Astrocyte (in vitro differentiated cells and primary cell): ENCODE data around the gene LPIN3. TPM values are rescaled to one million over a fixed set of nuclear protein-coding genes. Genes with fewer than 3 reads are reported as not detected.

ENCODE experiments used
- DNase-seq: peaks from one replicate; pipeline ENCODE4 v3.0.0-alpha.2; 2010; ENCODE audit warnings: low read depth
- FAIRE-seq: peaks from 2 replicates; lab custom pipeline; 2011; peaks lifted over from hg19 to GRCh38; lab: Jason Lieb, UNC
- H2AFZ ChIP-seq: 2 replicates; pipeline ENCODE4 v1.6.0; 2012; ENCODE audit warnings: low read depth, low read length, inconsistent platforms
- H3K27ac ChIP-seq: 2 replicates; pipeline ENCODE4 v1.5.1; 2011; ENCODE audit warnings: low read depth, low read length, inconsistent platforms
- H3K27me3 ChIP-seq: 2 replicates; pipeline ENCODE4 v1.6.0; 2011; ENCODE audit warnings: low read length, inconsistent platforms; ENCODE audit not compliant: insufficient read depth
- H3K36me3 ChIP-seq: 2 replicates; pipeline ENCODE4 v1.5.1; 2011; ENCODE audit warnings: low read length, inconsistent platforms; ENCODE audit not compliant: insufficient read depth
- H3K4me1 ChIP-seq: 2 replicates; pipeline ENCODE4 v1.5.1; 2011; ENCODE audit warnings: low read length, inconsistent platforms; ENCODE audit not compliant: insufficient read depth
- H3K4me2 ChIP-seq: 2 replicates; pipeline ENCODE4 v1.6.0; 2012; ENCODE audit warnings: low read length, inconsistent platforms
- H3K4me3 ChIP-seq: 2 replicates; pipeline ENCODE4 v1.5.1; 2011; ENCODE audit warnings: low read depth, mild to moderate bottlenecking, low read length, inconsistent platforms; ENCODE audit not compliant: insufficient read depth
- H3K79me2 ChIP-seq: 2 replicates; pipeline ENCODE4 v1.6.0; 2012; ENCODE audit warnings: mild to moderate bottlenecking, low read length, inconsistent platforms; ENCODE audit not compliant: insufficient read depth
- H3K9ac ChIP-seq: 2 replicates; pipeline ENCODE4 v1.6.0; 2012; ENCODE audit warnings: mild to moderate bottlenecking, low read length, inconsistent platforms
- H3K9me3 ChIP-seq: 2 replicates; pipeline ENCODE4 v1.5.1; 2012; ENCODE audit warnings: low read depth, mild to moderate bottlenecking, low read length, inconsistent platforms; ENCODE audit not compliant: insufficient read depth
- H4K20me1 ChIP-seq: 2 replicates; pipeline ENCODE4 v1.6.0; 2012; ENCODE audit warnings: low read length, inconsistent platforms; ENCODE audit not compliant: insufficient read depth
- H3K27ac Mint-ChIP-seq: one replicate; pipeline ENCODE4 v1.8.0; 2021; ENCODE audit warnings: mild to moderate bottlenecking, mixed read lengths; ENCODE audit not compliant: unreplicated experiment
- H3K27me3 Mint-ChIP-seq: one replicate; pipeline ENCODE4 v1.8.0; 2021; ENCODE audit warnings: low read depth, mixed read lengths; ENCODE audit not compliant: unreplicated experiment
- H3K36me3 Mint-ChIP-seq: one replicate; pipeline ENCODE4 v1.8.0; 2021; ENCODE audit warnings: low read depth, mixed read lengths; ENCODE audit not compliant: unreplicated experiment
- H3K4me1 Mint-ChIP-seq: one replicate; pipeline ENCODE4 v1.8.0; 2021; ENCODE audit warnings: low read depth, mixed read lengths; ENCODE audit not compliant: unreplicated experiment
- H3K4me3 Mint-ChIP-seq: one replicate; pipeline ENCODE4 v1.8.0; 2021; ENCODE audit warnings: mild to moderate bottlenecking, moderate library complexity, mixed read lengths; ENCODE audit not compliant: unreplicated experiment
- H3K9me3 Mint-ChIP-seq: one replicate; pipeline ENCODE4 v1.8.0; 2021; ENCODE audit warnings: mild to moderate bottlenecking, mixed read lengths; ENCODE audit not compliant: unreplicated experiment
- EZH2 ChIP-seq: IDR thresholded peaks from 2 replicates; pipeline ENCODE4 v1.6.1; 2012; ENCODE audit warnings: mild to moderate bottlenecking, low read length, inconsistent platforms; ENCODE audit not compliant: insufficient read depth
- total RNA-seq: library from RNA; stranded (reverse); gene quantifications from 2 replicates; pipeline ENCODE4 v1.2.1, GENCODE V29; 2021
- TF ChIP-seq, protein P1 (sequence below): IDR thresholded peaks from 2 replicates; pipeline ENCODE4 v1.5.1; 2011; ENCODE audit warnings: low read depth, mild to moderate bottlenecking, inconsistent platforms, low read length, moderate library complexity; ENCODE audit not compliant: insufficient read depth

LPIN3 gene
- total RNA-seq, 1 donor from 2014 or later, result 18.0 TPM

DNA sequence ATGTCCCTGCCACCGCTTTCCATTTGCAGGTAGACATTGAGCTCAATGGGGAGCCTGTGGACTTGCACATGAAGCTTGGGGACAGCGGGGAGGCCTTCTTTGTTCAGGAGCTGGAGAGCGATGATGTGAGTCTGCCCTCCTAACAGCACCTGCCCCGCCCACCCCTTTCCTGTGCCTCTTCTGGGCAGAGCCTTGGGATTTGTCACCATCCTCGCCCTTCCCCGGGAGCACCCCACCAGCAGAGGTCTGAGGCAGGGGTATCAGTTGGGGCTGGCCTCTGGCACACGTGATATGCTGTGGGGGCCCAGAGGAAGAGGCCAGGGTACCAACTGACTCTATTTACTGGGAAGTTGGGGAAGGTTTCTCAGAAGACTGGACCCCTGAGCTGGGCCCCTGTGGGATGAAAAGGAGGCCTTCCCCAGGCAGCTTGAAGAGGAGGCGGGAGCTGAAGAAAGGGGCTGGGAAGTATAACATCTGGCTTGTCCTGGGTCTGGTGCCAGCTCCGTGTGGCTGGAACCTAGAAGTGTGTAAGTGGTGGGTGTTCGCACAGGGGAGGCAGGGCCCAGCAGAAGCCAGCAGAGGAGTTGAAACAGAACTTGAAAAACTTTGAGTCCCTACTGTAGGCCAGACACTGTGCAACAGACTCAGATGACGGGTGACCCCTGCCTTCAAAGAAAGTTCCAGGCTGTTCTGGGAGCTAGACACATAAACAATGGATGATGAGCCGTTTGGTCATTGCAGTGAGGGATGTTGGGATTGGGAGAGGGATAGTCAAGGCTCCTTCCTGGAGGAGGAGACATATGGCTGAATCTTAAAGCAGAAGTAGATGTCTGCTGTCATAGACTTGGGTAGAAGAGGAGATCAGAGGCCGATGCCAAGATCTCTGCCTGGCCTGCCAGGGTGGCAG, 7.2 kb downstream of the LPIN3 start:
- H3K27ac Mint-ChIP-seq, result no peak overlapping the region
- H3K4me1 Mint-ChIP-seq, result no peaks in the 10 kb centered on the region
- Histone ChIP-seq H3K36me3 (no peaks in the 10 kb centered on the region), H3K27me3 (no peaks in the 10 kb centered on the region), H4K20me1 (no peaks in the 10 kb centered on the region), H3K4me1 (no peaks in the 10 kb centered on the region), H2AFZ (no peak overlapping the region), H3K79me2 (no peaks in the 10 kb centered on the region), H3K9me3 (no peaks in the 10 kb centered on the region), H3K4me2 (no peak overlapping the region), H3K4me3 (no peak overlapping the region), H3K27ac (no peak overlapping the region), H3K9ac (no peak overlapping the region)
- no peaks in the 10 kb centered on the region for H3K27me3 Mint-ChIP-seq
- DNase-seq, result no peak
- no peak for FAIRE-seq
- H3K36me3 Mint-ChIP-seq, result peaks cover 23% of the 10 kb centered on the region
- H3K9me3 Mint-ChIP-seq, result no peaks in the 10 kb centered on the region
- no peak overlapping the region for H3K4me3 Mint-ChIP-seq
- TF ChIP-seq, protein P1, sequence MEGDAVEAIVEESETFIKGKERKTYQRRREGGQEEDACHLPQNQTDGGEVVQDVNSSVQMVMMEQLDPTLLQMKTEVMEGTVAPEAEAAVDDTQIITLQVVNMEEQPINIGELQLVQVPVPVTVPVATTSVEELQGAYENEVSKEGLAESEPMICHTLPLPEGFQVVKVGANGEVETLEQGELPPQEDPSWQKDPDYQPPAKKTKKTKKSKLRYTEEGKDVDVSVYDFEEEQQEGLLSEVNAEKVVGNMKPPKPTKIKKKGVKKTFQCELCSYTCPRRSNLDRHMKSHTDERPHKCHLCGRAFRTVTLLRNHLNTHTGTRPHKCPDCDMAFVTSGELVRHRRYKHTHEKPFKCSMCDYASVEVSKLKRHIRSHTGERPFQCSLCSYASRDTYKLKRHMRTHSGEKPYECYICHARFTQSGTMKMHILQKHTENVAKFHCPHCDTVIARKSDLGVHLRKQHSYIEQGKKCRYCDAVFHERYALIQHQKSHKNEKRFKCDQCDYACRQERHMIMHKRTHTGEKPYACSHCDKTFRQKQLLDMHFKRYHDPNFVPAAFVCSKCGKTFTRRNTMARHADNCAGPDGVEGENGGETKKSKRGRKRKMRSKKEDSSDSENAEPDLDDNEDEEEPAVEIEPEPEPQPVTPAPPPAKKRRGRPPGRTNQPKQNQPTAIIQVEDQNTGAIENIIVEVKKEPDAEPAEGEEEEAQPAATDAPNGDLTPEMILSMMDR, result no peak
- TF ChIP-seq EZH2, result no peak

DNA sequence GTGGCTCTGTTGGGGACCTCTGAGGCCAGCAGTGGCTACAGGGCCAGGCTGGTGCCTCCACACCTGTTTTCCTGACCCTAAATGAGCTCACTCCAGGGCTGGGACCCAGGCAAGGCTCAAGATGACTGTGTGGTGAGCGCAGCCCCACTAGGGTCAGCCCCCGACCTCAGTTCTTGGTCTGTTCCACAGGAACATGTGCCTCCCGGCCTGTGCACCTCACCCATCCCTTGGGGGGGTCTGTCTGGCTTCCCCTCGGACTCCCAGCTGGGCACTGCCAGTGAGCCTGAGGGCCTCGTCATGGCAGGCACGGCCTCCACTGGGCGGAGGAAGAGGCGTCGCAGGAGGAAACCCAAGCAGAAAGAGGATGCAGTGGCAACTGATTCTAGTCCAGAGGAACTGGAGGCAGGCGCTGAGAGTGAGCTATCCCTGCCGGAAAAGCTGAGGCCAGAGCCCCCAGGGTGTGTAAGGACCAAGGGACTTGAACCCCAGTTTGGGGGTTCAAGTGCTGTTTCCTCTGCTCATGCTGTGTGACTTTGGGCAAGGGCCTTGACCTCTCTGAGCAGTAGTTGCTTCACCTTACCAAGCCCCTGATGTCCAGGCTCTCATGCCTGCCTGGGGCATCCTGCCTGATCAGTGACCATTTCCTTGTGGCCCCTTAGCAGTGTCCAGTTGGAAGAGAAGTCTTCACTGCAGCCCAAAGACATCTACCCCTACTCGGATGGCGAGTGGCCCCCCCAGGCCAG, 8.0 kb downstream of the LPIN3 start:
- Histone ChIP-seq H3K27ac (no peak overlapping the region), H3K79me2 (no peaks in the 10 kb centered on the region), H3K9me3 (no peaks in the 10 kb centered on the region), H2AFZ (no peak overlapping the region), H3K27me3 (no peaks in the 10 kb centered on the region), H3K9ac (no peak overlapping the region), H3K4me2 (no peak overlapping the region), H3K4me3 (no peak overlapping the region), H3K36me3 (no peaks in the 10 kb centered on the region), H3K4me1 (no peaks in the 10 kb centered on the region), H4K20me1 (no peaks in the 10 kb centered on the region)
- Mint-ChIP-seq H3K27me3 (no peaks in the 10 kb centered on the region), H3K9me3 (no peaks in the 10 kb centered on the region), H3K27ac (no peak overlapping the region), H3K36me3 (peaks cover 30% of the 10 kb centered on the region), H3K4me3 (no peak overlapping the region), H3K4me1 (no peaks in the 10 kb centered on the region)
- TF ChIP-seq EZH2, result no peak
- TF ChIP-seq, protein P1, result no peak
- no peak for FAIRE-seq
- no peak for DNase-seq
